Lower leg skin (tissue), 4 donors: ENCODE data around the gene RPS6KC1. TPM values are rescaled to one million over a fixed set of nuclear protein-coding genes. Genes with fewer than 3 reads are reported as not detected.
A peak's percentile ranks its signal among the peaks of the same experiment; 100 is the strongest.
"Not testable (repeated sequence)": the region's sequence is repeated elsewhere in the genome, so short reads cannot be mapped to it uniquely, and the experiment has no call there.

Source experiments
- DNase-seq, 2 donors: peaks; one replicate each; pipeline ENCODE4 v3.0.0-alpha.2; 2019; ENCODE audit warnings: low spot score in 2 of 2
- H3K4me3 ChIP-seq: fragments of 200-600 bp; sonication (generic); 2 replicates; pipeline ENCODE4 v1.5.1; 2017; ENCODE audit warnings: mild to moderate bottlenecking, low read depth; ENCODE audit not compliant: poor library complexity, severe bottlenecking
- POLR2A ChIP-seq, 2 donors: fragments of 450-650 bp; IDR thresholded peaks; one replicate each; pipeline ENCODE4 v1.6.1; 2016 to 2017; ENCODE audit warnings: antibody characterized with exemption in 2 of 2, mild to moderate bottlenecking in 1 of 2, moderate library complexity in 1 of 2
- WGBS, 2 donors: methylation state at CpG; one replicate each; pipeline ENCODE4 v1.1.5; 2018; 5-methylcytosine and 5-hydroxymethylcytosine counted together
- intact Hi-C: fragments of 100-400 bp; cut with DNase I; formaldehyde crosslinking; loops from one replicate; pipeline ENCODE4 v1.15.0; 2023; ENCODE audit warnings: low total_unique reads
- total RNA-seq, 4 donors: library from RNA; depleted of rRNA; stranded (reverse); fragments of >200 nt; gene quantifications; one replicate each; pipeline ENCODE4 v1.1.0, GENCODE V29; 2016
- TF ChIP-seq, protein P1 (sequence below), 3 donors: fragments of 450-650 bp; IDR thresholded peaks; one replicate each; pipeline ENCODE4 v1.5.1; 2016; ENCODE audit warnings: antibody characterized with exemption in 3 of 3, mild to moderate bottlenecking in 3 of 3, moderate library complexity in 2 of 3

RPS6KC1 gene
- total RNA-seq, 4 donors from 2014 or later = 7.6 to 15.5 (median 10.6) TPM

DNA sequence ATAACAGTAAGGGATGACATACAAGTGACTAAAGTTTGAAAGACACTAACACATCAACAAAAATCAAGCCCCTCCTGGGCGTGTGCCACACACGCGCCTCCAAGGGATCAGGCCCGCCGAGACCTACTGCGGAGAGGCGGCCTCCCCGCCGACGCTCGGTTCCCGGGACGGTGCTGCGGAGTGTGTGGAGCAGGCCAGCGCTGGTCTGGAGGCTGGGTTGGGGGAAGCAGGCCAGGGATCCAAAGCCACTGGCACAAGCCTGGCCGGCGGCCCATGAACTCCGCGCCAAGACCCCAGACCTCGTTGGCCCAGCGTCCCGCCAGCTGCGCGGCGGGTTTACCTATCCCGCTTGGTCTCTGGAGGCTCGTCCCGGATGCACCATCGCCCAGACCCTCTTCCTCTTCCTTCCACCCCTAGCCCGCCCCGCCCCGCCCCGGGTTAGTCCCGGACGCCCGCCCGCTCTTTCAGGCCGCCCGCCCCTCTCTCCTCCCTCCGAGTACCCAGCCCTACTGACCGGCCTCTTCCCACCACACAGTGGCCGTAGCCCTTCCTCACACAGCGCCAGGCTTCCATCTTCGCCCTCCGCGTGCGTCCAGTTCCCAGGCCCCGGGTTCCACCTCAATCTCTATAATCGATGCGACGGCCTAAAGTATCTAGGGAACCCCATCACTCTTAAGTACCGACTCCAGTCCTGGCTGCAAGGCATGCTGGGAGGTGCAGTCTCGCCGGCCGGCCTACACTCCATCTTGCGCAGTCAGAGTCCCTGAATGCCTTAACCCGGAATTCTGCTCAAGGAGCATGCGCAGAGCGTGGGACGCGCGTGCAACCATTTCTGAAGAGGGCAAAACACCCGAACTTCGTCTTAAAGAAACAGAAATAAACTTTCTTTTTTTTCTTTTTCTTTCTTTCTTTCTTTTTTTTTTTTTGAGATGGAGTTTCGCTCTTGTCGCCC lies 35.7 kb upstream of the RPS6KC1 start, which contains the start of gene ANGEL2:
Gene ANGEL2 (minus strand): TSS at position 769 of the 952 bp plus-strand sequence. CDS start 196 bp downstream, at position 573.
- WGBS, 2 donors = 1% methylated on average over 49 to 56 of the region's 66 CpGs
- intact Hi-C loops = no loop called here
- TF ChIP-seq, protein P1, sequence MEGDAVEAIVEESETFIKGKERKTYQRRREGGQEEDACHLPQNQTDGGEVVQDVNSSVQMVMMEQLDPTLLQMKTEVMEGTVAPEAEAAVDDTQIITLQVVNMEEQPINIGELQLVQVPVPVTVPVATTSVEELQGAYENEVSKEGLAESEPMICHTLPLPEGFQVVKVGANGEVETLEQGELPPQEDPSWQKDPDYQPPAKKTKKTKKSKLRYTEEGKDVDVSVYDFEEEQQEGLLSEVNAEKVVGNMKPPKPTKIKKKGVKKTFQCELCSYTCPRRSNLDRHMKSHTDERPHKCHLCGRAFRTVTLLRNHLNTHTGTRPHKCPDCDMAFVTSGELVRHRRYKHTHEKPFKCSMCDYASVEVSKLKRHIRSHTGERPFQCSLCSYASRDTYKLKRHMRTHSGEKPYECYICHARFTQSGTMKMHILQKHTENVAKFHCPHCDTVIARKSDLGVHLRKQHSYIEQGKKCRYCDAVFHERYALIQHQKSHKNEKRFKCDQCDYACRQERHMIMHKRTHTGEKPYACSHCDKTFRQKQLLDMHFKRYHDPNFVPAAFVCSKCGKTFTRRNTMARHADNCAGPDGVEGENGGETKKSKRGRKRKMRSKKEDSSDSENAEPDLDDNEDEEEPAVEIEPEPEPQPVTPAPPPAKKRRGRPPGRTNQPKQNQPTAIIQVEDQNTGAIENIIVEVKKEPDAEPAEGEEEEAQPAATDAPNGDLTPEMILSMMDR (IDR thresholded peaks at IDR 0.05) = no peak
- TF ChIP-seq POLR2A (IDR thresholded peaks at IDR 0.05) = no peak
- DNase-seq = peak; percentile 96 to 99
- H3K4me3 ChIP-seq = peak within 1 kb of the TSS; percentile 81

DNA sequence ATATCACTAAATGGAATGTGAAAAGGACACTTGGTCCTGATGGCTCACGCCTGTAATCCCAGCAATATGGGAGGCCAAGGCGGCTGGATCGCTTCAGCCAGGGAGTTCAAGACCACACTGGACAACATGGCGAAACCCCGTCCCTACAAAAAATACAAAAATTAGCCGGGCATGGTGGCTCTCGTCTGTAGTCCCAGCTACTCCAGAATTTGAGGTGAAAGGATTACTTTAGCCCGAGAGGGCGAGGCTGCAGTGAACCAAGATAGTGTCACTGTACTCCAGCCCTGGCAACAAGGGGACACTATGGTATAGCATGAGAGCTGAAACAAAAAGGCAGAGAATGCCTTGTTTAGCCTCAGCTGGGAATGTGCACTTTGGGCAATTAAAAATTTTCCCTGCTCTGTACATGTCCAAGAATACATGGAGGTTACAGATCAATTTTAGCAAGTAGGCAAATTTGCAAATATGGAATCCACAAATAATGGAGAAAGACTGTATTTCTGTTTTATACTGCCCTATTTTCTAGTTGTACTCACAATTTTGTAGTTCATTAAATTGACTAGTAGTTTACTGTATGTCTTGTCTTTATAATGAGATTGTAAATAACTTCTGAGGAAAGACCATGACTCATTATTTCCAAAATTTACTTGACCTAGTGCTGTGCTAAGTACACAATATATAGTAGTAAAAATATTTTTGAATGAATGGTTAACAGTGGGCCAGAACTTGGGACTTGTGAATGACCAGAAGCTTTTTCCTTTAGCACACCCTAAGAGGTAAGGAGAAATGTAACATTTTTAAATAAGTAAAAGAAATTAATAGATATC lies 33.4 kb upstream of the RPS6KC1 start:
- no peak overlapping the region for H3K4me3 ChIP-seq
- intact Hi-C loops = no loop called here
- WGBS, 2 donors = 96 to 98% methylated on average over 9 of the region's 9 CpGs
- TF ChIP-seq POLR2A (IDR thresholded peaks at IDR 0.05) = no peak
- TF ChIP-seq, protein P1 (IDR thresholded peaks at IDR 0.05) = no peak
- DNase-seq = no peak

GRCh38 chr1:213019450-213019849 lies 31.6 kb upstream of the RPS6KC1 start:
- 93 to 94% methylated on average over 4 of the region's 4 CpGs for WGBS, 2 donors
- H3K4me3 ChIP-seq = no peak overlapping the region
- intact Hi-C loops = no loop called here
- no peak for DNase-seq
- TF ChIP-seq POLR2A (IDR thresholded peaks at IDR 0.05) = no peak
- TF ChIP-seq, protein P1 (IDR thresholded peaks at IDR 0.05) = no peak

DNA sequence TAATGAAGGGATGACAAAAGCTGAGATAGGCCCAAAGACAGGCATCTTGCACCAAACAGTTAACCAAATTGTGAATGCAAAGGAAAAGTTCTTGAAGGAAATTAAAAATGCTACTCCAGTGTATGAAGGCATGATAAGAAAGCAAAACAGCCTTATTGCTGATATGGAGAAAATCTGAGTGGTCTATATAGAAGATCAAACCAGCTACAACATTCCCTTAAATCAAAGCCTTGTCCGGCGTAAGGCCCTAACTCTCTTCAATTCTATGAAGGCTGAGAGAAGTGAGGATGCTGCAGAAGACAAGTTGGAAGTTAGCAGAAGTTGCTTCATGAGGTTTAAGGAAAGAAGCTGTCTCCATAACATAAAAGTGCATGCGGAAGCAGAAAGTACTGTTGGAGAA lies 31.0 kb upstream of the RPS6KC1 start:
- intact Hi-C loops = no loop called here
- WGBS, 2 donors = 94 to 96% methylated on average over 3 of the region's 3 CpGs
- TF ChIP-seq, protein P1 (IDR thresholded peaks at IDR 0.05) = no peak
- TF ChIP-seq POLR2A (IDR thresholded peaks at IDR 0.05) = no peak
- no peak overlapping the region for H3K4me3 ChIP-seq
- no peak for DNase-seq

- intact Hi-C loops, H3K4me3 ChIP-seq, DNase-seq: not testable (repeated sequence)
- WGBS, 2 donors = 76 to 87% methylated on average over 3 of the region's 3 CpGs
Measured at GRCh38 chr1:213027024-213027423, 24.0 kb upstream of the RPS6KC1 start.

DNA sequence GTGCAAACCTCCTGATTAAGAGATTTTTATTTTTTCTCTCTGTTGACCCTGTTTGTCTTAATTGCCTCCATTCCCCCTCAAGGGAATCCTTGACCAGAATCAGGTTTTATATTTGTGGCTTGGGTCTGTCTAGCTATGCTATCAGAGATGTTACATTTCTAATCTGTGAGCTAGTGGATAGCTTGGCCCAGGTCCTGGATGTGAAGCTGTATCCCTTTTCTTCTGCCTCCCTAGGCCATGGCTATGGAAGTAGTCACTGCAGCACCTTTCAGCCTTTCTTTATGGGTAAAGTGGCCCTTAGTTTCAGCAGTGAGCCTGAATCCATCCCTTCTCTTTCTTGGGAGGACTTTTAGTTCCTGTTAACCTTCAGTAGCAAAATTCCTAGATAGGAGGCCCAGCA lies 18.4 kb upstream of the RPS6KC1 start:
- no peak overlapping the region for H3K4me3 ChIP-seq
- intact Hi-C loops = no loop called here
- DNase-seq = no peak
- TF ChIP-seq, protein P1 (IDR thresholded peaks at IDR 0.05) = no peak
- TF ChIP-seq POLR2A (IDR thresholded peaks at IDR 0.05) = no peak
